ENCODE data around the gene TTC7B. TPM values are rescaled to one million over a fixed set of nuclear protein-coding genes. Genes with fewer than 3 reads are reported as not detected.

The TTC7B gene
- total RNA-seq, 4 donors from 2014 or later, result 35.0 to 78.7 (median 36.8) TPM

GRCh38 chr14:90797451-90797850, 18.8 kb downstream of the TTC7B start:
- Histone ChIP-seq H3K9me3 (no peaks in the 10 kb centered on the region), H3K4me1 (peaks cover 0 to 3% of the 10 kb centered on the region in 2 donors), H3K27me3 (no peaks in the 10 kb centered on the region), H3K36me3 (no peaks in the 10 kb centered on the region), H3K4me3 (no peak overlapping the region), H3K27ac (peak overlapping the region in 1 of 4 donors; percentile 5)
- intact Hi-C loops (cut with DNase I; ENCODE audit: low total_unique reads), result no loop called here
- ATAC-seq (no peak), DNase-seq (no peak)
- in situ Hi-C loops (cut with MboI; ENCODE audit: low sequenced_read_pairs in 4 of 4), result no loop called here
- TF ChIP-seq CTCF (IDR thresholded peaks at IDR 0.05 in 4 of 5, conservative IDR thresholded peaks at IDR 0.05 in 1 of 5) (no peak), POLR2A (IDR thresholded peaks at IDR 0.05) (no peak)

- intact Hi-C loops (cut with DNase I; ENCODE audit: low total_unique reads), result no loop called here
Measured at GRCh38 chr14:90796329-90796728, 19.9 kb downstream of the TTC7B start.

GRCh38 chr14:90795744-90796143, 20.5 kb downstream of the TTC7B start:
- no peak for DNase-seq
- no peak overlapping the region for H3K27ac ChIP-seq
- no peak for TF ChIP-seq POLR2A (IDR thresholded peaks at IDR 0.05)
- TF ChIP-seq CTCF (IDR thresholded peaks at IDR 0.05 in 4 of 5, conservative IDR thresholded peaks at IDR 0.05 in 1 of 5), result no peak
- no peaks in the 10 kb centered on the region for H3K9me3 ChIP-seq
- in situ Hi-C loops (cut with MboI; ENCODE audit: low sequenced_read_pairs in 4 of 4) (no loop called here), intact Hi-C loops (cut with DNase I; ENCODE audit: low total_unique reads) (no loop called here)
- peak in 1 of 2 donors; percentile 12 for ATAC-seq
- H3K4me1 ChIP-seq, result peaks cover 0 to 3% of the 10 kb centered on the region in 2 donors
- no peaks in the 10 kb centered on the region for H3K36me3 ChIP-seq
- H3K4me3 ChIP-seq, result no peak overlapping the region
- no peaks in the 10 kb centered on the region for H3K27me3 ChIP-seq

More at GRCh38 chr14:90796329-90796728, 19.9 kb downstream of the TTC7B start:
- Histone ChIP-seq H3K4me1 (peaks cover 0 to 3% of the 10 kb centered on the region in 2 donors), H3K36me3 (no peaks in the 10 kb centered on the region), H3K27ac (no peak overlapping the region), H3K4me3 (no peak overlapping the region), H3K27me3 (no peaks in the 10 kb centered on the region), H3K9me3 (no peaks in the 10 kb centered on the region)
- TF ChIP-seq CTCF (IDR thresholded peaks at IDR 0.05 in 4 of 5, conservative IDR thresholded peaks at IDR 0.05 in 1 of 5) (no peak), POLR2A (IDR thresholded peaks at IDR 0.05) (no peak)
- ATAC-seq, result no peak
- in situ Hi-C loops (cut with MboI; ENCODE audit: low sequenced_read_pairs in 4 of 4), result no loop called here
- no peak for DNase-seq

GRCh38 chr14:90791486-90791885, 24.7 kb downstream of the TTC7B start:
- no peak overlapping the region for H3K4me3 ChIP-seq
- in situ Hi-C loops (cut with MboI; ENCODE audit: low sequenced_read_pairs in 4 of 4) (no loop called here), intact Hi-C loops (cut with DNase I; ENCODE audit: low total_unique reads) (no loop called here)
- H3K27ac ChIP-seq, result no peak overlapping the region
- no peak for DNase-seq
- no peaks in the 10 kb centered on the region for H3K27me3 ChIP-seq
- H3K36me3 ChIP-seq, result no peaks in the 10 kb centered on the region
- TF ChIP-seq POLR2A (IDR thresholded peaks at IDR 0.05), result no peak
- TF ChIP-seq CTCF (IDR thresholded peaks at IDR 0.05 in 4 of 5, conservative IDR thresholded peaks at IDR 0.05 in 1 of 5), result no peak
- no peaks in the 10 kb centered on the region for H3K9me3 ChIP-seq
- no peaks in the 10 kb centered on the region for H3K4me1 ChIP-seq
- ATAC-seq, result no peak

- H3K4me1 ChIP-seq, result no peaks in the 10 kb centered on the region
- no peaks in the 10 kb centered on the region for H3K27me3 ChIP-seq
- DNase-seq, result no peak
- no peak overlapping the region for H3K4me3 ChIP-seq
- no peaks in the 10 kb centered on the region for H3K9me3 ChIP-seq
- peaks cover 0 to 10% of the 10 kb centered on the region in 2 donors for H3K36me3 ChIP-seq
- intact Hi-C loops (cut with DNase I; ENCODE audit: low total_unique reads) (no loop called here), in situ Hi-C loops (cut with MboI; ENCODE audit: low sequenced_read_pairs in 4 of 4) (no loop called here)
- H3K27ac ChIP-seq, result no peak overlapping the region
- no peak for ATAC-seq
- TF ChIP-seq POLR2A (IDR thresholded peaks at IDR 0.05), result no peak
- TF ChIP-seq CTCF (IDR thresholded peaks at IDR 0.05 in 4 of 5, conservative IDR thresholded peaks at IDR 0.05 in 1 of 5), result no peak
Measured at GRCh38 chr14:90788031-90788430, 28.2 kb downstream of the TTC7B start.

Data from gastrocnemius medialis (tissue), 4 donors.